A549 (cell line): ENCODE results near the gene PIGV. TPM values are rescaled to one million over a fixed set of nuclear protein-coding genes. Genes with fewer than 3 reads are reported as not detected.

Experiments used
- ATAC-seq, 2 experiments: fragments of 200-7000 bp in 1 of 2; fragments of >200 bp in 1 of 2; cut with Nextera tagmentation in 1 of 2; cut with Tn5 transposase in 1 of 2; 3 replicates each; pipeline versions ENCODE4 v1.8.0 to v1.9.1; 2018 to 2020; ENCODE audit warnings: mild to moderate bottlenecking in 1 of 2, moderate library complexity in 1 of 2
- CTCF ChIA-PET: fragments of 300-600 bp; sonication (Branson Sonifier 250); formaldehyde crosslinking; extraction: SDS; loops from one replicate; lab custom pipeline; 2021; ENCODE audit warnings: antibody characterized with exemption, inconsistent platforms; lab: Yijun Ruan, JAX
- POLR2A ChIA-PET: fragments of 350-600 bp; formaldehyde crosslinking; extraction: SDS; loops from one replicate; lab custom pipeline; 2021; ENCODE audit warnings: antibody characterized with exemption, inconsistent platforms; lab: Yijun Ruan, JAX
- DNase-seq, 2 experiments: peaks; one replicate each; pipeline versions ENCODE4 v3.0.0 to v3.0.0-alpha.2; 2011 to 2016; ENCODE audit warnings: low read depth in 1 of 2, low spot score in 1 of 2
- FAIRE-seq: peaks from 2 replicates; lab custom pipeline; 2011; peaks lifted over from hg19 to GRCh38; lab: Jason Lieb, UNC
- H3K27ac ChIP-seq, 2 experiments: fragments of >200 bp; sonication (Bioruptor Twin); formaldehyde crosslinking; 3 replicates each; pipeline ENCODE4 v1.5.1; 2016 to 2017
- H3K4me1 ChIP-seq: fragments of >200 bp; sonication (Bioruptor Twin); formaldehyde crosslinking; 3 replicates; pipeline ENCODE4 v1.6.1; 2016
- H3K4me2 ChIP-seq: fragments of >200 bp; sonication (Bioruptor Twin); formaldehyde crosslinking; 3 replicates; pipeline ENCODE4 v1.6.1; 2016
- H3K4me3 ChIP-seq: fragments of >200 bp; sonication (Bioruptor Twin); formaldehyde crosslinking; 3 replicates; pipeline ENCODE4 v1.5.1; 2016
- H3K9me3 ChIP-seq: fragments of >200 bp; sonication (Bioruptor Twin); formaldehyde crosslinking; 3 replicates; pipeline ENCODE4 v1.6.1; 2016
- CEBPB ChIP-seq, 2 experiments: fragments of >200 bp in 1 of 2; sonication (Bioruptor Twin) in 1 of 2; formaldehyde crosslinking in 1 of 2; IDR thresholded peaks; 2 replicates each; pipeline ENCODE4 v1.6.1; 2012 to 2016
- CHD2 ChIP-seq: fragments of 150-350 bp; IDR thresholded peaks from 2 replicates; pipeline ENCODE4 v1.6.1; 2014; ENCODE audit warnings: low read length; ENCODE audit not compliant: partially characterized antibody
- EHMT2 ChIP-seq: fragments of 200-600 bp; sonication (generic); IDR thresholded peaks from 2 replicates; pipeline ENCODE4 v1.6.1; 2016; ENCODE audit warnings: antibody characterized with exemption, low read depth, mild to moderate bottlenecking, moderate library complexity
- EP300 ChIP-seq, 2 experiments: fragments of >200 bp; sonication (Bioruptor Twin); formaldehyde crosslinking; IDR thresholded peaks; 2 replicates in 1 of 2; 3 replicates in 1 of 2; pipeline ENCODE4 v1.6.1; 2016 to 2017
- ESRRA ChIP-seq: fragments of 150-350 bp; IDR thresholded peaks from 2 replicates; pipeline ENCODE4 v1.6.1; 2014; ENCODE audit warnings: mild to moderate bottlenecking, low read length, borderline replicate concordance
- GATA3 ChIP-seq: IDR thresholded peaks from 2 replicates; pipeline ENCODE4 v1.6.1; 2012; ENCODE audit warnings: borderline replicate concordance
- HDAC2 ChIP-seq: fragments of 200-600 bp; sonication (generic); IDR thresholded peaks from 2 replicates; pipeline ENCODE4 v1.6.1; 2016
- HEYL ChIP-seq: fragments of 250-450 bp; sonication (Bioruptor Pico); IDR thresholded peaks from 2 replicates; pipeline ENCODE4 v1.8.0; 2021; ENCODE audit warnings: mild to moderate bottlenecking, moderate library complexity
- HOXB13 ChIP-seq: fragments of 250-450 bp; sonication (Bioruptor Pico); IDR thresholded peaks from 2 replicates; pipeline ENCODE4 v1.5.0; 2020; ENCODE audit warnings: low read depth, mild to moderate bottlenecking, moderate library complexity
- HOXB5 ChIP-seq: fragments of 250-450 bp; sonication (Bioruptor Pico); IDR thresholded peaks from 2 replicates; pipeline ENCODE4 v1.5.0; 2020; ENCODE audit warnings: mild to moderate bottlenecking, moderate library complexity
- JUNB ChIP-seq: fragments of >200 bp; sonication (Bioruptor Twin); formaldehyde crosslinking; IDR thresholded peaks from 2 replicates; pipeline ENCODE4 v1.6.1; 2016
- KDM1A ChIP-seq: fragments of 200-600 bp; sonication (generic); IDR thresholded peaks from 2 replicates; pipeline ENCODE4 v1.6.1; 2016; ENCODE audit warnings: low read depth, mild to moderate bottlenecking
- MAFK ChIP-seq: fragments of 450-650 bp; IDR thresholded peaks from 2 replicates; pipeline ENCODE4 v1.6.1; 2014; ENCODE audit not compliant: partially characterized antibody
- MYC ChIP-seq: IDR thresholded peaks from 2 replicates; pipeline ENCODE4 v1.6.1; 2012; ENCODE audit warnings: mild to moderate bottlenecking, inconsistent platforms, low read length, improper control_type of control experiment, borderline replicate concordance
- NR3C1 ChIP-seq: fragments of >200 bp; sonication (Bioruptor Twin); formaldehyde crosslinking; IDR thresholded peaks from 3 replicates; pipeline ENCODE4 v1.6.1; 2017
- PBX3 ChIP-seq: IDR thresholded peaks from 2 replicates; pipeline ENCODE4 v1.6.1; 2012
- POLR2AphosphoS2 ChIP-seq: conservative IDR thresholded peaks from 2 replicates; pipeline ENCODE4 v1.6.1; 2012; ENCODE audit warnings: low read length, improper control_type of control experiment, inconsistent platforms
- RARB ChIP-seq: fragments of 250-450 bp; sonication (Bioruptor Pico); IDR thresholded peaks from 2 replicates; pipeline ENCODE4 v1.8.0; 2021; ENCODE audit warnings: mild to moderate bottlenecking, moderate library complexity
- REST ChIP-seq: fragments of 200-600 bp; sonication (generic); IDR thresholded peaks from 2 replicates; pipeline ENCODE4 v1.6.1; 2016; ENCODE audit warnings: antibody characterized with exemption, mild to moderate bottlenecking, moderate library complexity
- RNF2 ChIP-seq: fragments of 200-600 bp; sonication (generic); IDR thresholded peaks from 2 replicates; pipeline ENCODE4 v1.6.1; 2016; ENCODE audit warnings: low read depth, mild to moderate bottlenecking, antibody characterized with exemption, moderate library complexity, borderline replicate concordance
- SREBF2 ChIP-seq: fragments of 450-650 bp; IDR thresholded peaks from 2 replicates; pipeline ENCODE4 v1.6.1; 2014; ENCODE audit warnings: mild to moderate bottlenecking, moderate library complexity
- TP53 ChIP-seq: fragments of 250-450 bp; sonication (Bioruptor Pico); IDR thresholded peaks from 2 replicates; pipeline ENCODE4 v1.5.0; 2021; ENCODE audit warnings: mild to moderate bottlenecking, moderate library complexity
- WGBS: methylation state at CpG from one replicate; pipeline ENCODE4 v1.1.6; 2017; ENCODE audit errors: missing lambda C conversion rate; 5-methylcytosine and 5-hydroxymethylcytosine counted together
- polyA plus RNA-seq, 4 experiments: library from polyadenylated mRNA; depleted of rRNA in 3 of 4; stranded (reverse); fragments of >200 nt; fragmentation: RNase III in 1 of 4; extraction: RNeasy Plus Mini Kit Qiagen cat#74134 plus additional on column Dnase treatment in 1 of 4; gene quantifications; 2 replicates in 3 of 4; 3 replicates in 1 of 4; pipeline ENCODE4 v1.2.3, GENCODE V29; 2011 to 2017
- TF ChIP-seq, protein P1 (sequence below): fragments of >200 bp; sonication (Bioruptor Twin); formaldehyde crosslinking; IDR thresholded peaks from 2 replicates; pipeline ENCODE4 v1.6.1; 2016
- TF ChIP-seq, protein P2 (sequence below): fragments of 150-350 bp; IDR thresholded peaks from 2 replicates; pipeline ENCODE4 v1.6.1; 2014; ENCODE audit warnings: low read depth, mild to moderate bottlenecking, low read length

The PIGV gene
- polyA plus RNA-seq, 2 of the 4 experiments (the other 2 are of a cell fraction), result 7.0 to 16.2 TPM

- TF ChIP-seq POLR2AphosphoS2 (no peak), PBX3 (no peak), HOXB5 (no peak), GATA3 (no peak), ESRRA (no peak), RNF2 (no peak), HDAC2 (no peak)
- TF ChIP-seq, protein P1, sequence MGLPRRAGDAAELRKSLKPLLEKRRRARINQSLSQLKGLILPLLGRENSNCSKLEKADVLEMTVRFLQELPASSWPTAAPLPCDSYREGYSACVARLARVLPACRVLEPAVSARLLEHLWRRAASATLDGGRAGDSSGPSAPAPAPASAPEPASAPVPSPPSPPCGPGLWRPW, result no peak
- Histone ChIP-seq H3K27ac (no peak overlapping the region), H3K4me2 (no peak overlapping the region), H3K4me3 (no peak overlapping the region), H3K4me1 (0 out of 3 replicates have a peak, but pooled peaks cover 3% of the 10 kb centered on the region), H3K9me3 (no peaks in the 10 kb centered on the region)
- ChIA-PET CTCF (interaction anchor here (6.2 kb wide), 1 partner anchor 191 kb away, joined by 215 read pairs; no protein-coding TSS in a partner anchor), POLR2A (no interaction called here)
- DNase-seq (no peak), FAIRE-seq (no peak), ATAC-seq (no peak)
- WGBS, result 85% methylated on average over 2 of the region's 2 CpGs
Observed at GRCh38 chr1:26792924-26793323, 5.2 kb downstream of the PIGV start.

DNA sequence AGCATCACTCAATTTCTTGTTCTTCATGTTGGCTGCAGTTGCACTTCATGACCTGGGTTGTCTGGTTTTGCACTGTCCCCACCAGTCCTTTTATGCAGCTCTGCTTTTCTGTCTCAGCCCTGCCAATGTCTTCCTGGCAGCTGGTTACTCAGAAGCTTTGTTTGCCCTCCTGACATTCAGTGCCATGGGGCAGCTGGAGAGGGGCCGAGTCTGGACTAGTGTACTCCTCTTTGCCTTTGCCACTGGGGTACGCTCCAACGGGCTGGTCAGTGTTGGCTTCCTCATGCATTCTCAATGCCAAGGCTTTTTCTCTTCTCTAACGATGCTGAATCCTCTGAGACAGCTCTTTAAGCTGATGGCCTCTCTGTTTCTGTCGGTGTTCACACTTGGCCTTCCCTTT, 6.6 kb downstream of the PIGV start:
- Histone ChIP-seq H3K4me3 (no peak overlapping the region), H3K4me1 (peaks cover 3% of the 10 kb centered on the region; the same call in 2 of the 3 replicates), H3K4me2 (no peak overlapping the region), H3K9me3 (no peaks in the 10 kb centered on the region), H3K27ac (no peak overlapping the region)
- 89% methylated on average over 5 of the region's 5 CpGs for WGBS
- FAIRE-seq (no peak), ATAC-seq (no peak), DNase-seq (no peak)
- CTCF ChIA-PET, result interaction anchor here (0.6 to 2.9 kb wide), 3 partner anchors 15 to 207 kb away, joined by 4 to 10 read pairs (median 7); no protein-coding TSS in a partner anchor
- TF ChIP-seq EHMT2, result no peak
- TF ChIP-seq NR3C1, result no peak
- TF ChIP-seq POLR2AphosphoS2, result no peak
- no peak for TF ChIP-seq EP300 (IDR thresholded peaks at IDR 0.05)
- no peak for TF ChIP-seq MAFK
- no peak for TF ChIP-seq MYC
- no peak for TF ChIP-seq CHD2
- no peak for TF ChIP-seq HOXB13 (CRISPR knock-in tag)
- TF ChIP-seq JUNB, result no peak
- TF ChIP-seq, protein P2, sequence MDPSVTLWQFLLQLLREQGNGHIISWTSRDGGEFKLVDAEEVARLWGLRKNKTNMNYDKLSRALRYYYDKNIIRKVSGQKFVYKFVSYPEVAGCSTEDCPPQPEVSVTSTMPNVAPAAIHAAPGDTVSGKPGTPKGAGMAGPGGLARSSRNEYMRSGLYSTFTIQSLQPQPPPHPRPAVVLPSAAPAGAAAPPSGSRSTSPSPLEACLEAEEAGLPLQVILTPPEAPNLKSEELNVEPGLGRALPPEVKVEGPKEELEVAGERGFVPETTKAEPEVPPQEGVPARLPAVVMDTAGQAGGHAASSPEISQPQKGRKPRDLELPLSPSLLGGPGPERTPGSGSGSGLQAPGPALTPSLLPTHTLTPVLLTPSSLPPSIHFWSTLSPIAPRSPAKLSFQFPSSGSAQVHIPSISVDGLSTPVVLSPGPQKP, result no peak
- no peak for TF ChIP-seq KDM1A
- no peak for TF ChIP-seq GATA3
- TF ChIP-seq HEYL (CRISPR knock-in tag), result no peak
- no peak for TF ChIP-seq RARB (CRISPR knock-in tag)
- POLR2A ChIA-PET, result no interaction called here

GRCh38 chr1:26797627-26798026, 9.9 kb downstream of the PIGV start:
- no peak overlapping the region for H3K27ac ChIP-seq
- peaks cover 14% of the 10 kb centered on the region for H3K4me1 ChIP-seq
- CTCF ChIA-PET, result interaction anchor here (1.0 to 4.4 kb wide), 3 partner anchors 8 to 12 kb away, joined by 5 to 49 read pairs (median 11); partner anchors contain the start of gene PIGV
- no peak overlapping the region for H3K4me2 ChIP-seq
- TF ChIP-seq REST, result no peak
- TF ChIP-seq SREBF2, result no peak
- no peak for TF ChIP-seq MYC
- TF ChIP-seq PBX3, result no peak
- TF ChIP-seq HEYL (CRISPR knock-in tag), result no peak
- TF ChIP-seq TP53 (CRISPR knock-in tag), result no peak
- TF ChIP-seq, protein P1, result no peak
- TF ChIP-seq NR3C1, result no peak
- no peak for TF ChIP-seq CEBPB (IDR thresholded peaks at IDR 0.05)
- FAIRE-seq (no peak), ATAC-seq (no peak), DNase-seq (no peak)
- POLR2A ChIA-PET, result no interaction called here
- H3K4me3 ChIP-seq, result no peak overlapping the region
- H3K9me3 ChIP-seq, result no peaks in the 10 kb centered on the region
- WGBS, result 95% methylated on average over 2 of the region's 2 CpGs
